PC-9 (cell line): Measurements from ENCODE around the gene CXCR3.
"Not testable (repeated sequence)": the region's sequence is repeated elsewhere in the genome, so short reads cannot be mapped to it uniquely, and the experiment has no call there.

Source experiments
- EZH2 ChIP-seq: fragments of 200-600 bp; sonication (generic); IDR thresholded peaks from 2 replicates; pipeline ENCODE4 v1.8.0; 2017; ENCODE audit warnings: antibody characterized with exemption, low read depth
- TF ChIP-seq, protein P1 (sequence below): fragments of 200-600 bp; sonication (generic); conservative IDR thresholded peaks from 2 replicates; pipeline ENCODE4 v1.6.1; 2017; ENCODE audit warnings: mixed run types, antibody characterized with exemption, mild to moderate bottlenecking, moderate library complexity

DNA sequence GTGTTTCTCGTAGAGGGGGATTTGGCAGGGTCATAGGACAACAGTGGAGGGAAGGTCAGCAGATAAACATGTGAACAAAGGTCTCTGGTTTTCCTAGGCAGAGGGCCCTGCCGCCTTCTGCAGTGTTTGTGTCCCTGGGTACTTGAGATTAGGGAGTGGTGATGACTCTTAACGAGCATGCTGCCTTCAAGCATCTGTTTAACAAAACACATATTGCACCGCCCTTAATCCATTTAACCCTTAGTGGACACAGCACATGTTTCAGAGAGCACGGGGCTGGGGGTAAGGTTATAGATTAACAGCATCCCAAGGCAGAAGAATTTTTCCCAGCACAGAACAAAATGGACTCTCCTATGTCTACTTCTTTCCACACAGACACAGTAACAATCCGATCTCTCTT is 26.1 kb upstream of the CXCR3 start:
- TF ChIP-seq, protein P1, sequence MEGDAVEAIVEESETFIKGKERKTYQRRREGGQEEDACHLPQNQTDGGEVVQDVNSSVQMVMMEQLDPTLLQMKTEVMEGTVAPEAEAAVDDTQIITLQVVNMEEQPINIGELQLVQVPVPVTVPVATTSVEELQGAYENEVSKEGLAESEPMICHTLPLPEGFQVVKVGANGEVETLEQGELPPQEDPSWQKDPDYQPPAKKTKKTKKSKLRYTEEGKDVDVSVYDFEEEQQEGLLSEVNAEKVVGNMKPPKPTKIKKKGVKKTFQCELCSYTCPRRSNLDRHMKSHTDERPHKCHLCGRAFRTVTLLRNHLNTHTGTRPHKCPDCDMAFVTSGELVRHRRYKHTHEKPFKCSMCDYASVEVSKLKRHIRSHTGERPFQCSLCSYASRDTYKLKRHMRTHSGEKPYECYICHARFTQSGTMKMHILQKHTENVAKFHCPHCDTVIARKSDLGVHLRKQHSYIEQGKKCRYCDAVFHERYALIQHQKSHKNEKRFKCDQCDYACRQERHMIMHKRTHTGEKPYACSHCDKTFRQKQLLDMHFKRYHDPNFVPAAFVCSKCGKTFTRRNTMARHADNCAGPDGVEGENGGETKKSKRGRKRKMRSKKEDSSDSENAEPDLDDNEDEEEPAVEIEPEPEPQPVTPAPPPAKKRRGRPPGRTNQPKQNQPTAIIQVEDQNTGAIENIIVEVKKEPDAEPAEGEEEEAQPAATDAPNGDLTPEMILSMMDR: not testable (repeated sequence)
- not testable (repeated sequence) for TF ChIP-seq EZH2
